Measurements from ENCODE around the gene MYLK4. TPM values are rescaled to one million over a fixed set of nuclear protein-coding genes. Genes with fewer than 3 reads are reported as not detected.
A peak's percentile ranks its signal among the peaks of the same experiment; 100 is the strongest.

The MYLK4 gene
- total RNA-seq, 1 experiment from 2014 or later, result 0.73 TPM

DNA sequence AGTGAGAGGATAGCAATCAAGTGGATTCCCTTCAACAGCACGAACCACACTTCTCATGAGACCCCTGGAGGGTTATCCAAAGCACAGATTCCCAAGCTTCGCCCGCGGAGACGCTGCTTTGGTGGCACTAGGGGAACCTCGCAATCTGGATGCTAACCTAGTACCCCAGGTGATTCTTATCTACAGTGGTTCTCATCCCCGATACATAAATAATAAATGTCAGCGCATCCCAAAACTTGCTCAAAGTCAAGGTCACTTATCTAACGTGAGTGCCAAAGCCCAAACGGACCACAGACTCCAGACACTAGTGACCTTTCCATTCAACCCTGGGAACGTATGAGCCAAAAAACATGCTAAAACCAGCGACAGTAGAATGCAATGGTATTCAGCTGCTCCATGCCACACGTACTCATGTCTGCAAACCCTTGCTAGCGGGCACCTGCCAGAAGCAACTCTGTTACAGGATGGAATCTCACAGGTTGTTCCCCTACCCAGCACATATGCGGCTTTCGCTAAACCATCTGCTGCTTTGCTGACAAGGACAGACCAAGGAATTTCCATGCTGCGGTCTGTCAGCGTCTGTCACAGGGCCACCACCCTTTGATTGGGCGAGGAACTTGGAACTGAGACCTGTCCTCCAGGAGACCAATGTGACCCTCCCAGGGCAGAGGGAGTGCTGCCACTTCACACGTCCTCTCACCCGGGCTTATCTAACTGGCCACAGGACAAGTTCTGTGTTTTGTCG lies 16.8 kb downstream of the MYLK4 start:
- CTCF ChIA-PET, result interaction anchor here (0.5 kb wide), 1 partner anchor 20 kb away, joined by 4 read pairs; no protein-coding TSS in a partner anchor
- H3K27me3 Mint-ChIP-seq (ENCODE audit: unreplicated experiment), result no peaks in the 10 kb centered on the region
- DNase-seq, result no peak
- H3K9me3 Mint-ChIP-seq (ENCODE audit: low read depth, unreplicated experiment), result no peaks in the 10 kb centered on the region
- intact Hi-C loops (cut with micrococcal nuclease; ENCODE audit: unreplicated experiment), result loop anchor here (10.0 kb wide), 1 partner anchor 321 kb away; no protein-coding TSS in a partner anchor
- H3K4me3 Mint-ChIP-seq (ENCODE audit: low read depth, unreplicated experiment), result no peak overlapping the region
- TF ChIP-seq, protein P1, sequence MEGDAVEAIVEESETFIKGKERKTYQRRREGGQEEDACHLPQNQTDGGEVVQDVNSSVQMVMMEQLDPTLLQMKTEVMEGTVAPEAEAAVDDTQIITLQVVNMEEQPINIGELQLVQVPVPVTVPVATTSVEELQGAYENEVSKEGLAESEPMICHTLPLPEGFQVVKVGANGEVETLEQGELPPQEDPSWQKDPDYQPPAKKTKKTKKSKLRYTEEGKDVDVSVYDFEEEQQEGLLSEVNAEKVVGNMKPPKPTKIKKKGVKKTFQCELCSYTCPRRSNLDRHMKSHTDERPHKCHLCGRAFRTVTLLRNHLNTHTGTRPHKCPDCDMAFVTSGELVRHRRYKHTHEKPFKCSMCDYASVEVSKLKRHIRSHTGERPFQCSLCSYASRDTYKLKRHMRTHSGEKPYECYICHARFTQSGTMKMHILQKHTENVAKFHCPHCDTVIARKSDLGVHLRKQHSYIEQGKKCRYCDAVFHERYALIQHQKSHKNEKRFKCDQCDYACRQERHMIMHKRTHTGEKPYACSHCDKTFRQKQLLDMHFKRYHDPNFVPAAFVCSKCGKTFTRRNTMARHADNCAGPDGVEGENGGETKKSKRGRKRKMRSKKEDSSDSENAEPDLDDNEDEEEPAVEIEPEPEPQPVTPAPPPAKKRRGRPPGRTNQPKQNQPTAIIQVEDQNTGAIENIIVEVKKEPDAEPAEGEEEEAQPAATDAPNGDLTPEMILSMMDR (IDR thresholded peaks at IDR 0.05; ENCODE audit: unreplicated experiment), result no peak
- no TSS peak for BruUV-seq (replicated peaks)
- peaks cover 12% of the 10 kb centered on the region for H3K4me1 Mint-ChIP-seq (ENCODE audit: low read depth, unreplicated experiment)
- H3K36me3 Mint-ChIP-seq (ENCODE audit: insufficient read depth, unreplicated experiment), result no peaks in the 10 kb centered on the region
- no peak overlapping the region for H3K27ac Mint-ChIP-seq (ENCODE audit: unreplicated experiment)

DNA sequence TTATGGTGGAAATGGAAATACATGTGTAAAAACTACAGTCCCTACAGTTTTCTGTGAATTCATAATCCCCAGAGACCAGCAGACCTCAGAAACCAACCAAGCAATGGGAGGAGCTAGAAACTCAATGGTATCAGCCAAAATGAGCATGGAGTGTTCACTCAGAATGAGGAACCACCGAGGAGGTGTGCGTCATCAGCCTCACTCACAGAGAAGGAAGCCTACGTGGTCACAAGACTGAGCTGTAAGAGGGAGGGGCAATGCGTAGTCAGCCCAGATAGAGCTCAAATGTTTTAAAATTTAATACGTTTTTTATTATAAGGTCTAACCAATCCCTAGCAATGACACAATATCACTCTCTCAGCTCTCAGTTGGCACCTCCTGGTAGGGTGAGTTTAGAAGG lies 17.4 kb downstream of the MYLK4 start:
- H3K27me3 Mint-ChIP-seq (ENCODE audit: unreplicated experiment), result no peaks in the 10 kb centered on the region
- TF ChIP-seq, protein P1 (IDR thresholded peaks at IDR 0.05; ENCODE audit: unreplicated experiment), result no peak

DNA sequence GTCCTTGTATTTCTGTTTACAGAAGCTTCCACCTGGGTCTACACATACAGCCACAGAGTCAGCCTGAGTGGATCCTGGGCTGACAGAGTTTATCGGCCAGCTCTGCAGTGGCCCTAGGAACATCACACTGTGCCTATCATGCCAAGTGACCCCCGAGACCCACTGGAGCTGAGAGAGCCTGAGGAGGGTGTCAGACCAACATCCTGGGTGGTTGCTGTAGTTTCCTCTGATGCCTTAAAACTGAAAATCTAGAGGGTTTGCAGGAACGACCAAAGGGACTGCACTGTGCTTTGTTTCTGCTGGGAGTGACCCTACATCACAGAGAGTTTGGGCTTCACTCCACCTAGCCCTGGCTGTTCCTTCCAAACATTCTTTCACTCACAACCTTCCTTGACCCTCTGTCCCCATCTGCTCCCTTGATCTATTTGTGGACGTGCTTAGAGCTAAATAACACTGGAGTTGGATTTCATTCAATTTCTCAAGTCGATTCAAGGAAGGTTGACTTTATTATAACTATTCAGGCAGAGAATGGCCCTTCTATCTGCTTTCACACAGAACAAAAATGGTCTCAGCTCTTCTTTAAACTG lies 18.1 kb downstream of the MYLK4 start:
- TF ChIP-seq, protein P1 (IDR thresholded peaks at IDR 0.05; ENCODE audit: unreplicated experiment), result no peak
- H3K4me1 Mint-ChIP-seq (ENCODE audit: low read depth, unreplicated experiment), result peaks cover 12% of the 10 kb centered on the region
- DNase-seq, result no peak
- no peaks in the 10 kb centered on the region for H3K27me3 Mint-ChIP-seq (ENCODE audit: unreplicated experiment)
- no peaks in the 10 kb centered on the region for H3K9me3 Mint-ChIP-seq (ENCODE audit: low read depth, unreplicated experiment)
- no TSS peak for BruUV-seq (replicated peaks)
- no peaks in the 10 kb centered on the region for H3K36me3 Mint-ChIP-seq (ENCODE audit: insufficient read depth, unreplicated experiment)
- H3K27ac Mint-ChIP-seq (ENCODE audit: unreplicated experiment), result no peak overlapping the region
- CTCF ChIA-PET, result no interaction called here
- H3K4me3 Mint-ChIP-seq (ENCODE audit: low read depth, unreplicated experiment), result no peak overlapping the region
- intact Hi-C loops (cut with micrococcal nuclease; ENCODE audit: unreplicated experiment), result loop anchor here (10.0 kb wide), 1 partner anchor 322 kb away; no protein-coding TSS in a partner anchor

More for the DNA sequence above, 17.4 kb downstream of the MYLK4 start:
- intact Hi-C loops (cut with micrococcal nuclease; ENCODE audit: unreplicated experiment), result loop anchor here (10.0 kb wide), 1 partner anchor 321 kb away; no protein-coding TSS in a partner anchor
- H3K9me3 Mint-ChIP-seq (ENCODE audit: low read depth, unreplicated experiment), result no peaks in the 10 kb centered on the region
- H3K27ac Mint-ChIP-seq (ENCODE audit: unreplicated experiment), result no peak overlapping the region
- CTCF ChIA-PET, result interaction anchor here (0.5 kb wide), 1 partner anchor 20 kb away, joined by 4 read pairs; no protein-coding TSS in a partner anchor
- DNase-seq, result no peak
- no TSS peak for BruUV-seq (replicated peaks)
- peaks cover 12% of the 10 kb centered on the region for H3K4me1 Mint-ChIP-seq (ENCODE audit: low read depth, unreplicated experiment)
- H3K36me3 Mint-ChIP-seq (ENCODE audit: insufficient read depth, unreplicated experiment), result no peaks in the 10 kb centered on the region
- H3K4me3 Mint-ChIP-seq (ENCODE audit: low read depth, unreplicated experiment), result no peak overlapping the region

DNA sequence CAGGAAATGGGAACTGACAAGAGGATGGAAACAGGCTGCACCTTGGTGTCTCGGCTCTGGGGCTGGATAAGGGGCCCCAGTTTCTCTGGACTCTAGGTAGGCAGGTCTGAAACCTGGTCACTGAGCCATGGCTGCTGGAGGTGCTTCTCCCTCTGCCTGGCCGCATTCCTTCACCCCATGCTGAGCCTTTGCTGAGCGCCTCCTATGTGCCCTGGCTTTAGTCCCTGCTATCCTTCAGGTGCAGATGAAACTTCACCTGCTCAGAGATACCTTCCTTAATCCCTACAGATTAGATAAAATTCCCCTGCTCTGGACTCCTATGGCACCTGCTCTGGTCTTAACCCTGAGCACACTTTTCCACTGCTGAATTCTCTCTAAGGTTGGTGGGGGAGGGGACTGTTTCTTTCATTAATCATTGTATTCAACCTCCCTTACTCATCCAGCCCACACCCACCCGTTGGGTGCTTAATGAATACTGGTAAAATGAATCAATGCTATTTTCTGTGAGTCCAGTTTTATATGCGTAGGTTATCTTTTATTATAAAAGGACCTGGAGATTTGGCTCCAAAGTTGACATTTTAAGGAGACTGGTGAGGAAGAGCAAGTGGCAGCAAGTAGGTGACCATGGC lies 19.3 kb downstream of the MYLK4 start:
- no peaks in the 10 kb centered on the region for H3K36me3 Mint-ChIP-seq (ENCODE audit: insufficient read depth, unreplicated experiment)
- TF ChIP-seq, protein P1 (IDR thresholded peaks at IDR 0.05; ENCODE audit: unreplicated experiment), result no peak
- peak; percentile 14 for DNase-seq
- no peaks in the 10 kb centered on the region for H3K9me3 Mint-ChIP-seq (ENCODE audit: low read depth, unreplicated experiment)
- intact Hi-C loops (cut with micrococcal nuclease; ENCODE audit: unreplicated experiment), result loop anchor here (10.0 kb wide), 1 partner anchor 323 kb away; no protein-coding TSS in a partner anchor
- CTCF ChIA-PET, result no interaction called here
- no peak overlapping the region for H3K27ac Mint-ChIP-seq (ENCODE audit: unreplicated experiment)
- no peaks in the 10 kb centered on the region for H3K27me3 Mint-ChIP-seq (ENCODE audit: unreplicated experiment)
- no TSS peak for BruUV-seq (replicated peaks)
- no peak overlapping the region for H3K4me3 Mint-ChIP-seq (ENCODE audit: low read depth, unreplicated experiment)
- peaks cover 12% of the 10 kb centered on the region for H3K4me1 Mint-ChIP-seq (ENCODE audit: low read depth, unreplicated experiment)
